ENCODE measurements around the gene TTC22.
"Not testable (repeated sequence)": the region's sequence is repeated elsewhere in the genome, so short reads cannot be mapped to it uniquely, and the experiment has no call there.

TTC22 gene

GRCh38 chr1:54786778-54787177 is 14.3 kb downstream of the TTC22 start:
- no peak for DNase-seq (ENCODE audit: low read depth)

GRCh38 chr1:54784066-54784465 is 17.1 kb downstream of the TTC22 start:
- no peak for DNase-seq (ENCODE audit: low read depth)

- DNase-seq (ENCODE audit: low read depth) = no peak
These were observed 18.5 kb downstream of the TTC22 start for GRCh38 chr1:54782588-54782987.

- no peak for DNase-seq (ENCODE audit: low read depth)
These were observed 19.0 kb downstream of the TTC22 start for GRCh38 chr1:54782156-54782555.

- no peak for DNase-seq (ENCODE audit: low read depth)
These were observed 19.9 kb downstream of the TTC22 start for GRCh38 chr1:54781023-54781723.

GRCh38 chr1:54777431-54777830 is 23.7 kb downstream of the TTC22 start:
- DNase-seq (ENCODE audit: low read depth) = no peak

GRCh38 chr1:54777011-54777410 is 24.1 kb downstream of the TTC22 start:
- no peak for DNase-seq (ENCODE audit: low read depth)

GRCh38 chr1:54775828-54776721 is 25.0 kb downstream of the TTC22 start:
- not testable (repeated sequence) for DNase-seq (ENCODE audit: low read depth)

GRCh38 chr1:54774820-54775498 is 26.2 kb downstream of the TTC22 start:
- DNase-seq (ENCODE audit: low read depth) = no peak

- DNase-seq (ENCODE audit: low read depth) = no peak
These were observed 28.2 kb downstream of the TTC22 start for GRCh38 chr1:54772951-54773350.

GRCh38 chr1:54768093-54768492 is 33.0 kb downstream of the TTC22 start:
- no peak for DNase-seq (ENCODE audit: low read depth)

- no peak for DNase-seq (ENCODE audit: low read depth)
These were observed 33.6 kb downstream of the TTC22 start for GRCh38 chr1:54767526-54767925.

GRCh38 chr1:54766726-54767125 is 34.4 kb downstream of the TTC22 start:
- no peak for DNase-seq (ENCODE audit: low read depth)

- DNase-seq (ENCODE audit: low read depth) = no peak
These were observed 36.1 kb downstream of the TTC22 start for GRCh38 chr1:54764922-54765561.

GRCh38 chr1:54764133-54764921 is 36.8 kb downstream of the TTC22 start, which contains the start of gene PARS2:
PARS2 (minus strand) TSS chr1:54764523; CDS start chr1:54759161, 5,362 bp downstream.
- peak; percentile 99 for DNase-seq (ENCODE audit: low read depth)

- DNase-seq (ENCODE audit: low read depth) = no peak
These were observed 37.3 kb downstream of the TTC22 start for GRCh38 chr1:54763816-54764132.

- DNase-seq (ENCODE audit: low read depth) = no peak
These were observed 42.3 kb downstream of the TTC22 start for GRCh38 chr1:54758678-54759348.

- no peak for DNase-seq (ENCODE audit: low read depth)
These were observed 43.3 kb downstream of the TTC22 start for GRCh38 chr1:54757833-54758232.

- DNase-seq (ENCODE audit: low read depth) = no peak
These were observed 46.4 kb downstream of the TTC22 start for GRCh38 chr1:54754486-54755285.

GRCh38 chr1:54754045-54754444 is 47.1 kb downstream of the TTC22 start:
- no peak for DNase-seq (ENCODE audit: low read depth)

Measured in fibroblast of the conjunctiva (primary cell).